ENCODE results near the gene DCST2. TPM values are rescaled to one million over a fixed set of nuclear protein-coding genes. Genes with fewer than 3 reads are reported as not detected.

The DCST2 gene
- total and polyA plus RNA-seq, 11 donors, result 0.14 to 0.65 (median 0.35) TPM; not detected in 1

DNA sequence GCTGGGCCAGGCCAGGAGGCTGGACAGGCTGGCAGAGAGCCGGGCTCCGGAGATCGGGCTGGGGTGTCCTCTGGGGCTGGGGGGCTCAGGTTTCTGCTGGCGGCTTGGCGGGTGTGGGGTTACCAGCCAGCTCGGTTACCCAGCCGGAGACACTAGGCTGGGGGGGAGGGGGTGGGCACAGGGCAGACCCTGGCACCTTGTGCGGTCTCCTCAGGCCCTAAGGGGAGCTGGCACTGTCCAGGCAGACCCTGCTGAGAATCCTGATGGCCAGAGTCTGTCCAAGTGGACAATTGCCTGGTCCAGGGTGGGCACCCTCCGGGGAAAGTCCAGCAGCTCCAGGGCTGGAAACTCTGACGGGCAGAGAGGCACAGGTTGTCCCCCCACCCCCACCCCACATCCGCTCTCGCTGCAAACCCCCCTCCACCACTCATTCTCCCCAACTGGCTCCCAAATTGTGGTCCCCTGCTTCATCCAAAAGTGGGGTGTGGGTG, 24.3 kb downstream of the DCST2 start:
- DNase-seq (peak in 1 of 5 donors; percentile 60), ATAC-seq (no peak)
- TF ChIP-seq, protein P1, sequence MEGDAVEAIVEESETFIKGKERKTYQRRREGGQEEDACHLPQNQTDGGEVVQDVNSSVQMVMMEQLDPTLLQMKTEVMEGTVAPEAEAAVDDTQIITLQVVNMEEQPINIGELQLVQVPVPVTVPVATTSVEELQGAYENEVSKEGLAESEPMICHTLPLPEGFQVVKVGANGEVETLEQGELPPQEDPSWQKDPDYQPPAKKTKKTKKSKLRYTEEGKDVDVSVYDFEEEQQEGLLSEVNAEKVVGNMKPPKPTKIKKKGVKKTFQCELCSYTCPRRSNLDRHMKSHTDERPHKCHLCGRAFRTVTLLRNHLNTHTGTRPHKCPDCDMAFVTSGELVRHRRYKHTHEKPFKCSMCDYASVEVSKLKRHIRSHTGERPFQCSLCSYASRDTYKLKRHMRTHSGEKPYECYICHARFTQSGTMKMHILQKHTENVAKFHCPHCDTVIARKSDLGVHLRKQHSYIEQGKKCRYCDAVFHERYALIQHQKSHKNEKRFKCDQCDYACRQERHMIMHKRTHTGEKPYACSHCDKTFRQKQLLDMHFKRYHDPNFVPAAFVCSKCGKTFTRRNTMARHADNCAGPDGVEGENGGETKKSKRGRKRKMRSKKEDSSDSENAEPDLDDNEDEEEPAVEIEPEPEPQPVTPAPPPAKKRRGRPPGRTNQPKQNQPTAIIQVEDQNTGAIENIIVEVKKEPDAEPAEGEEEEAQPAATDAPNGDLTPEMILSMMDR (IDR thresholded peaks at IDR 0.05), result no peak
- no peak for TF ChIP-seq POLR2A (IDR thresholded peaks at IDR 0.05)
- no peaks in the 10 kb centered on the region for H3K27me3 ChIP-seq
- peak overlapping the region in 6 of 12 donors; percentile 26 to 59 (median 32) for H3K4me3 ChIP-seq
- peaks cover 0 to 5% (median 4%) of the 10 kb centered on the region in 9 donors for H3K36me3 ChIP-seq
- H3K4me1 ChIP-seq, result peaks cover 8 to 93% (median 65%) of the 10 kb centered on the region in 12 donors
- no peaks in the 10 kb centered on the region for H3K9me3 ChIP-seq
- intact Hi-C loops (cut with DNase I), result no loop called here
- peak overlapping the region in 8 of 12 donors; percentile 77 to 98 (median 96) for H3K27ac ChIP-seq
- 90 to 98% (median 91%) methylated on average over 8 to 12 of the region's 12 CpGs for WGBS, 4 donors

DNA sequence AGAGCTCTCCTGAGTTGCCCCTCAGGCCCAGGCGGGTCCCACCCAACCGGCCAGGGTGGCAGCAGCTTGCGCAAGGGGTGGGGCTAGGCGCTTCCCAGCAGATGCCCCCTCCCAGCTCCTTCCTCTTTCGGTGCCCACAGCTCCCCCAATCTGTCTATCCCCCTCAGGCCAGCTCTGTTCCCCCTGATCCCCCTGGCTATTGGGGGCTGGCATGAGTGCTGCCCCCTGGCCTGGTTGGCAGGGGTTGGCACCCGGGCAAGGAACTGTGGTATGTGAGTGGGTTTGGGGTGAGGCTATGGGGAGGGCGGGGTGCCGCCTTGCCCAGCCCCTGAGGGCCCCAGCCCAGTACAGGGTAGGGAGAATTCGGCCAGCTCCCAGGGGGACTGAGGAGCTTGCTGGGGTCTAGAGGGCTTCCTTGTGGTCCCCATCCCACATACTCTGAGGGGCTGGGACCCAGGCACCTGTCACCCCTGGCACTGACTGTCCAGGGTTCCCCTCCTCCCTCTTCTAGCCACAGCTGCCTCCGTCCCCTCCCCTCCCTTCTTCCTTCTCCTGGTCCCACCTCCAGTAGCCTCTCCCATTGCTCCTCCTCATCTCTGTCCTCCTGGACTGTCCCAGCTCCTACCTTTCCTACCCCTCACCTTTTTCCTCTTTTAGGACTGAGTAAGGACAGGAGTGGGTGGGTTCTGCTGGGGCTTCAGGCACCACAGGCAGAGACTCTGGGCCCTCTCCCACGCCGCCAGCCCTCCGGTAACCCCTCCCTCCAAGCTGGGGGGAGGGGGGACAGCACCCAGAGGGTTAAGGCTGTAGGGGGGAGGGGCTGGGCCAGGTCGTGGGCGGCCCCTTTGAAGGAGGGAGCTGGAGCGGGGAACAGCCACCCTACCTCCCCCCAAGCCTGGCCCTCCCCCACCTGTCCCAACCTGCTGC, 25.3 kb downstream of the DCST2 start:
- H3K27ac ChIP-seq, result peak overlapping the region; percentile 16 to 98 (median 95)
- TF ChIP-seq, protein P1 (IDR thresholded peaks at IDR 0.05), result no peak
- no peak for TF ChIP-seq POLR2A (IDR thresholded peaks at IDR 0.05)
- no peaks in the 10 kb centered on the region for H3K27me3 ChIP-seq
- H3K36me3 ChIP-seq, result no peaks in the 10 kb centered on the region
- intact Hi-C loops (cut with DNase I), result no loop called here
- DNase-seq, result peak in 3 of 5 donors; percentile 39 to 71 (median 60)
- peak in 1 of 4 donors; percentile 2 for ATAC-seq
- H3K4me1 ChIP-seq, result peaks cover 8 to 91% (median 67%) of the 10 kb centered on the region in 12 donors
- H3K9me3 ChIP-seq, result no peaks in the 10 kb centered on the region
- WGBS, 4 donors, result 66 to 77% (median 72%) methylated on average over 11 to 16 of the region's 16 CpGs
- peak overlapping the region in 9 of 12 donors; percentile 2 to 59 (median 31) for H3K4me3 ChIP-seq

DNA sequence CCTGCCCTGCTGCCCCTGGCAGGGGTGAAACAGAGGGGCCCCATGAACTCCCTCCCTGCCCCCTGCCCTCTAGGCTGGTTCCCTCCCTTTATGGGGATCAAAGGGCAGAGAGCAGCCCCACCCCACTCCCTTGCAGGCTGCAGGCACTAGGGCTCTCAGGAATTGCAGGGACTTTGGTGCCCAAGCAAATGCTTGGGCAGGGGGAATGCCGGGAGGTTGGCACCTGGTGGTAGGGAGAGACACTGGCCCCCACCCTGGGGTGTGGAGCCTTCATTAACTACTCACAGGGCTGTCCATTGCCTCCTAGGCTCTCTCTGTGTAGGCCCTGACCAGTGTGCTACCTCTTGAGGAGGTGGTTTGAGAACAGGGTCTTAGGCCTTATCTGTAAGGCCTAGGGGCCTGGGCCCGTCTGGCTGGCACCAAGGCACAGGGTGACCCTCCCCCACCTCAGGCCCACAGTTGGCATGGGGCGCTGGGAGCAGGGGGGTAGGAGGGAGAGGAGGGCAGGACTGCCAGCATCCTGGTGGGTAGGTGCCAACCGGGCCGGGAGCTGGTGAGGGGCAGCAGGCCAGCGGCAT, 26.2 kb downstream of the DCST2 start:
- ATAC-seq, result peak; percentile 28 to 55 (median 32)
- peak; percentile 75 to 88 (median 85) for DNase-seq
- peak overlapping the region in 7 of 12 donors; percentile 1 to 59 (median 32) for H3K4me3 ChIP-seq
- intact Hi-C loops (cut with DNase I), result no loop called here
- H3K4me1 ChIP-seq, result peaks cover 8 to 82% (median 61%) of the 10 kb centered on the region in 12 donors
- H3K27me3 ChIP-seq, result no peaks in the 10 kb centered on the region
- no peaks in the 10 kb centered on the region for H3K36me3 ChIP-seq
- TF ChIP-seq, protein P1 (IDR thresholded peaks at IDR 0.05), result no peak
- no peaks in the 10 kb centered on the region for H3K9me3 ChIP-seq
- peak overlapping the region in 11 of 12 donors; percentile 66 to 98 (median 95) for H3K27ac ChIP-seq
- 52 to 61% (median 56%) methylated on average over 6 of the region's 6 CpGs for WGBS, 4 donors

Data from heart left ventricle (tissue), 16 donors.